Ovary (tissue), 3 donors: Measurements from ENCODE around the gene GANC.

Experiments
- POLR2A ChIP-seq: fragments of 450-650 bp; IDR thresholded peaks from one replicate; pipeline ENCODE4 v1.6.1; 2017; ENCODE audit warnings: antibody characterized with exemption, mild to moderate bottlenecking, moderate library complexity
- TF ChIP-seq, protein P1 (sequence below), 3 donors: fragments of 450-650 bp in 2 of 3; fragments of 200-600 bp in 1 of 3; IDR thresholded peaks; one replicate each; pipeline versions ENCODE4 v1.5.1 to v1.8.0; 2016 to 2022; ENCODE audit warnings: antibody characterized with exemption in 3 of 3, mild to moderate bottlenecking in 1 of 3
- donor health status: DM: no; HTN: no; CAD: no.

DNA sequence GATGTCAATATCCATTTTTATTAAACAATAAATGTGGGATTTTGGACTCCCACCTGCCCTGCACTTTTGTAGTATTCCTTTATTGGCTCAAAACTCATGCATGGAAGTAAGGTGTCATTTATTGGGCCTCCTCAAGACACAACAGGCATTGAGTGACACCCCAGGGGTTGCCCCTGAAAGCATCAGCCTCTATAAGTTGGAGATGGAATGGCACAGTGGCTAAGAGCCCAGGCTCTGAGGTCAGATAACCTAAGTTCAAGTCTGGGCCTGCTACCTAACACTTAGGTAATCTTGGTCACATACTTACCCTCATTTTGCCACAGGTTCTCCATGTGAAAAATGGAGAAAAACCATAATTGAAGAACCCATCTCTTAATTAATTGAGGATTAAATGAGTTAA, 90.9 kb downstream of the GANC start:
- TF ChIP-seq, protein P1, sequence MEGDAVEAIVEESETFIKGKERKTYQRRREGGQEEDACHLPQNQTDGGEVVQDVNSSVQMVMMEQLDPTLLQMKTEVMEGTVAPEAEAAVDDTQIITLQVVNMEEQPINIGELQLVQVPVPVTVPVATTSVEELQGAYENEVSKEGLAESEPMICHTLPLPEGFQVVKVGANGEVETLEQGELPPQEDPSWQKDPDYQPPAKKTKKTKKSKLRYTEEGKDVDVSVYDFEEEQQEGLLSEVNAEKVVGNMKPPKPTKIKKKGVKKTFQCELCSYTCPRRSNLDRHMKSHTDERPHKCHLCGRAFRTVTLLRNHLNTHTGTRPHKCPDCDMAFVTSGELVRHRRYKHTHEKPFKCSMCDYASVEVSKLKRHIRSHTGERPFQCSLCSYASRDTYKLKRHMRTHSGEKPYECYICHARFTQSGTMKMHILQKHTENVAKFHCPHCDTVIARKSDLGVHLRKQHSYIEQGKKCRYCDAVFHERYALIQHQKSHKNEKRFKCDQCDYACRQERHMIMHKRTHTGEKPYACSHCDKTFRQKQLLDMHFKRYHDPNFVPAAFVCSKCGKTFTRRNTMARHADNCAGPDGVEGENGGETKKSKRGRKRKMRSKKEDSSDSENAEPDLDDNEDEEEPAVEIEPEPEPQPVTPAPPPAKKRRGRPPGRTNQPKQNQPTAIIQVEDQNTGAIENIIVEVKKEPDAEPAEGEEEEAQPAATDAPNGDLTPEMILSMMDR (IDR thresholded peaks at IDR 0.05), result no peak
- no peak for TF ChIP-seq POLR2A
